C4-2B (cell line): ENCODE measurements around the gene ZNF792.
A peak's percentile ranks its signal among the peaks of the same experiment; 100 is the strongest.
"Not testable (repeated sequence)": the region's sequence is repeated elsewhere in the genome, so short reads cannot be mapped to it uniquely, and the experiment has no call there.

Experiments
- H3K27ac ChIP-seq: fragments of 450-650 bp; 2 replicates; pipeline ENCODE4 v1.5.1; 2017
- ZFX ChIP-seq: fragments of 450-650 bp; IDR thresholded peaks from 2 replicates; pipeline ENCODE4 v1.6.1; 2017
- TF ChIP-seq, protein P1 (sequence below): fragments of 450-650 bp; conservative IDR thresholded peaks from 2 replicates; pipeline ENCODE4 v1.5.1; 2017; ENCODE audit warnings: mild to moderate bottlenecking

The ZNF792 gene

GRCh38 chr19:34969721-34970120 lies 5.7 kb upstream of the ZNF792 start:
- no peak overlapping the region for H3K27ac ChIP-seq
- TF ChIP-seq, protein P1, sequence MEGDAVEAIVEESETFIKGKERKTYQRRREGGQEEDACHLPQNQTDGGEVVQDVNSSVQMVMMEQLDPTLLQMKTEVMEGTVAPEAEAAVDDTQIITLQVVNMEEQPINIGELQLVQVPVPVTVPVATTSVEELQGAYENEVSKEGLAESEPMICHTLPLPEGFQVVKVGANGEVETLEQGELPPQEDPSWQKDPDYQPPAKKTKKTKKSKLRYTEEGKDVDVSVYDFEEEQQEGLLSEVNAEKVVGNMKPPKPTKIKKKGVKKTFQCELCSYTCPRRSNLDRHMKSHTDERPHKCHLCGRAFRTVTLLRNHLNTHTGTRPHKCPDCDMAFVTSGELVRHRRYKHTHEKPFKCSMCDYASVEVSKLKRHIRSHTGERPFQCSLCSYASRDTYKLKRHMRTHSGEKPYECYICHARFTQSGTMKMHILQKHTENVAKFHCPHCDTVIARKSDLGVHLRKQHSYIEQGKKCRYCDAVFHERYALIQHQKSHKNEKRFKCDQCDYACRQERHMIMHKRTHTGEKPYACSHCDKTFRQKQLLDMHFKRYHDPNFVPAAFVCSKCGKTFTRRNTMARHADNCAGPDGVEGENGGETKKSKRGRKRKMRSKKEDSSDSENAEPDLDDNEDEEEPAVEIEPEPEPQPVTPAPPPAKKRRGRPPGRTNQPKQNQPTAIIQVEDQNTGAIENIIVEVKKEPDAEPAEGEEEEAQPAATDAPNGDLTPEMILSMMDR: no peak
- no peak for TF ChIP-seq ZFX

DNA sequence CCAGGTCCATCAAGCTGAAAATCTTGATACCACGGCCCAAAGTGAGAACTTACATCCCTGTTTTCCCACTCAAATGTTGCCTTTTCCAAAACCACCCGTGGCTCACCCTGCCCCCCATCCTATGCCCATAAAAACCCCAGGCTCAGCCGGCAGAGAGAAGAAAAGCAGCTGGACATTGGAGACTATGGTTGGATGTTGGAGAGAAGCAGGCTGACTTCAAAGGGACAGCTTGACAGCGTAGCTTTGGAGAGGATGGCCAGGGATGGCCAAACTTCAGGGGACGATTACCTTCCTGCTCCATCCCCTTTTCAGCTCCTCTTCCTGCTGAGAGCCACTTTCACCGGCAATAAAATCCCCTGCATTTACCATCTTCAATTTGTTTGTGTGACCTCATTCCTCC lies 3.5 kb upstream of the ZNF792 start:
- TF ChIP-seq, protein P1: no peak
- no peak for TF ChIP-seq ZFX

GRCh38 chr19:34965505-34965904 lies 1.5 kb upstream of the ZNF792 start:
- H3K27ac ChIP-seq: not testable (repeated sequence)

More for the DNA sequence above, 3.5 kb upstream of the ZNF792 start:
- H3K27ac ChIP-seq: no peak overlapping the region

DNA sequence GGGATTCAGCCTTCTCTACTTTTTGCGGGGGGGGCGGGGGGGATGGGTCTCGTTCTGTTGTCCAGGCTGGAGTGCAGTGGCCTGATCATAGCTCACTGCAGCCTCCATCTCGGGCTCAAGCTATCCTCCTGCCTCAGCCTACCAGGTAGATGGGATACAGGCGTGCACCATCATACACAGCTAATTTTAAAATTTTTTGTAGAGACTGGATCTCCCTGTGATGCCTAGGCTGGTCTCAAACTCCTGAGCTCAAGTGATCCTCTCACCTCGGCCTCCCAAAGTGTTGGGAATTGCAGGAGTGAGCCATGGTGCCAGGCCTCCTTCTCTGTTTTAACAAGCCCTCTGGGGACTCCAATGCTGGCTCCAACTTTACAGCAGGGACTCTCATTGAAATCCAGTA lies 569 bp upstream of the ZNF792 start:
- no peak overlapping the region for H3K27ac ChIP-seq
- TF ChIP-seq, protein P1: no peak
- TF ChIP-seq ZFX: no peak

DNA sequence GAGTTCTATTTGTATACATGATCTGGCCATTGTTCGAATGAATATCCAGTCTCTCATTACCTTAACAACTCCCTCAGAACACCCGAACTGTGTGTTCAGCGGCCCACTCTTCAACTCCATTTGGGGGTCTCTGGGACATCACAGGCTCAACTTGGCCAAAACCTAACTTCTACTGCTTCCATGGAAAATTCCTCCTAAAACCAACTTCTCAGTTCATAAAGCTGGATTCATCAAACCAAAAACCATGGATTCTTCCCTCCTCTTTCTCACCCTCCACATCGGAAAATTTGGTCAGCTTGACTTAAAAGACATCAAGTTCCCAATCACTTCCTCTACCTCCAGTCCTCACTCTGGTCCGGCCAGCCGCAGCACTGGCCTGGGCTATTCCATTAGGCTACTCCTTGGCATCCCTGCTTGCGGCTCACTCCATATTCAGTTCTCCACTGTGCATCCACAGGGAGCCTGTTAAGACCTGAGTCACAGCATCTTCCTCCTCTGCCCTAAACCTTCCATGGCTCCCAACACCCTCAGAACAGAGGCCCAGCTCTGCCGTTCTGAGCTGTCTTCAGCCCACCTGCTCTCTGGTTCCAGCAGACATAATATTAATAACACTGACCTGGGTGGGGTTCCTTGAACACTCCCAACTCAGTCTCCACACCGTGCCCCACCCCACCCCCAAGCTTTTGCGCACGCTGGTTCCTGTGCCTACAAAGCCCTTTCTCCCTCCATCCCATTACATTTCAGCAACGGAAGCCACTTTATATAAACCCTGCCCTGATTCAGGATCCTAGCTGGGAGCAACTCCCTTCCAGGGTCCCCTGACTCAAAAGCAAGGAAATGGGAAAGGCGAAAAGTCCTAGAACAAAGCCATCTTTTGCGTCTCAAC lies 1.1 kb downstream of the ZNF792 start:
- TF ChIP-seq, protein P1: no peak
- TF ChIP-seq ZFX: no peak
- peak overlapping the region; percentile 81 for H3K27ac ChIP-seq

GRCh38 chr19:34961775-34962686 lies 2.0 kb downstream of the ZNF792 start:
- TF ChIP-seq, protein P1: no peak
- H3K27ac ChIP-seq: no peak overlapping the region

DNA sequence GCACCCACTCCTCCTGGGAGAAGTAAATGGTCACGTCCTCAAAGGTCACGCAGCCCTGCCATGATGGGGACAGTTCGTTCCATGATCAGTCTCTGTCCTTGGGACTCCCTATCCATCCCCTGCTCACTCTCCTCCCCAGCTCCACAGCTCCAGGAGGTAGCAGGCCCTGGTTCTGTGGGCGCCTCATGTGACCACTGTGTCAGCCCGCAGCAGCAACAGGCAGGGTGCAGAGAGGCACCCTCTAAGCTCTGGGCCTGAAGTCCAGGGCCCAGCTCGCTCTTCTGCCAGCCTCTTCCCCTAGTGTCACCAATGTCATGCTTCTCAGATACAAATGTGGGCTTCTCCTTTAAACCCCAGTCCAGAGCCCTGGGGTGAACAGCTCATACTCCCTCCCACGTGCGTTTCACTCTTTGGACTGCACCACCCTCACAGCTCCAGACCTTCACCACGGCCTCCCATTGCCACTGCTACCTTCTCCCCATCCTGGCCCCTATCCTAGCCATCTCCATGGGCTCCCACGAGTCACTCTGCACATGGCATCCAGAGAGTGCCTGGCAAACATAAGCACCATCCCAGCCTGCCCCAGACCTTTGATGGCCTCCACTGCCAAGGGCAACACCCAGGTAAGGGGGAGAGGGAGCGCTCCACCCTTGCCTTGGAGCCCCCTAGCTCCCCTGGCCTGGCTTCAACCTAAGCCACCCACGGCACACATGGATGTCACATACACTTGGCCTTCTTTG lies 2.9 kb downstream of the ZNF792 start:
- H3K27ac ChIP-seq: no peak overlapping the region

More for the DNA sequence above, 2.9 kb downstream of the ZNF792 start:
- TF ChIP-seq ZFX: no peak
- TF ChIP-seq, protein P1: no peak
